HG03342 (cell line): Measurements from ENCODE around the gene GGPS1.
"Not testable (repeated sequence)": the region's sequence is repeated elsewhere in the genome, so short reads cannot be mapped to it uniquely, and the experiment has no call there.

Experiments
- ATAC-seq: cut with Tn5 transposase; IDR thresholded peaks from one replicate; pipeline ENCODE4 v1.9.1; 2021; ENCODE audit warnings: mild to moderate bottlenecking, moderate library complexity; ENCODE audit not compliant: unreplicated experiment

The GGPS1 gene

GRCh38 chr1:235328271-235329138, at the start of gene GGPS1:
Gene GGPS1, plus strand, starts transcription at chr1:235328570. Its CDS starts 6,695 bp downstream, at chr1:235335265.
- peak; percentile 70 for ATAC-seq

- no peak for ATAC-seq
These were observed 49.5 kb upstream of the GGPS1 start for GRCh38 chr1:235278915-235279292.

GRCh38 chr1:235279694-235280093, 48.7 kb upstream of the GGPS1 start:
- ATAC-seq: no peak

- ATAC-seq: no peak
These were observed 47.9 kb upstream of the GGPS1 start for GRCh38 chr1:235280467-235280866.

GRCh38 chr1:235283636-235284035, 44.7 kb upstream of the GGPS1 start:
- ATAC-seq: not testable (repeated sequence)

GRCh38 chr1:235284231-235284769, 44.1 kb upstream of the GGPS1 start:
- no peak for ATAC-seq

- no peak for ATAC-seq
These were observed 41.7 kb upstream of the GGPS1 start for GRCh38 chr1:235286667-235287066.

- no peak for ATAC-seq
These were observed 41.0 kb upstream of the GGPS1 start for GRCh38 chr1:235287208-235287882.

- no peak for ATAC-seq
These were observed 38.3 kb upstream of the GGPS1 start for GRCh38 chr1:235289859-235290739.

GRCh38 chr1:235290740-235291502, 37.4 kb upstream of the GGPS1 start:
- no peak for ATAC-seq

GRCh38 chr1:235291599-235292091, 36.7 kb upstream of the GGPS1 start:
- ATAC-seq: no peak

- ATAC-seq: no peak
These were observed 35.6 kb upstream of the GGPS1 start for GRCh38 chr1:235292790-235293189.

- ATAC-seq: no peak
These were observed 34.9 kb upstream of the GGPS1 start for GRCh38 chr1:235293322-235293942.

GRCh38 chr1:235295902-235296350, 32.4 kb upstream of the GGPS1 start:
- no peak for ATAC-seq

- ATAC-seq: no peak
These were observed 31.6 kb upstream of the GGPS1 start for GRCh38 chr1:235296729-235297128.

GRCh38 chr1:235297579-235297978, 30.8 kb upstream of the GGPS1 start:
- ATAC-seq: no peak

- no peak for ATAC-seq
These were observed 29.6 kb upstream of the GGPS1 start for GRCh38 chr1:235298758-235299157.

- no peak for ATAC-seq
These were observed 29.1 kb upstream of the GGPS1 start for GRCh38 chr1:235299169-235299858.

GRCh38 chr1:235302143-235302542, 26.2 kb upstream of the GGPS1 start:
- ATAC-seq: no peak
